GM19099 (cell line): ENCODE data around the gene HIPK3.

Experiments used
- POLR2A ChIP-seq: IDR thresholded peaks from 3 replicates; pipeline ENCODE4 v1.6.1; 2011; ENCODE audit warnings: low read depth; ENCODE audit not compliant: insufficient read length; ENCODE audit errors: extremely low read depth

Gene HIPK3

DNA sequence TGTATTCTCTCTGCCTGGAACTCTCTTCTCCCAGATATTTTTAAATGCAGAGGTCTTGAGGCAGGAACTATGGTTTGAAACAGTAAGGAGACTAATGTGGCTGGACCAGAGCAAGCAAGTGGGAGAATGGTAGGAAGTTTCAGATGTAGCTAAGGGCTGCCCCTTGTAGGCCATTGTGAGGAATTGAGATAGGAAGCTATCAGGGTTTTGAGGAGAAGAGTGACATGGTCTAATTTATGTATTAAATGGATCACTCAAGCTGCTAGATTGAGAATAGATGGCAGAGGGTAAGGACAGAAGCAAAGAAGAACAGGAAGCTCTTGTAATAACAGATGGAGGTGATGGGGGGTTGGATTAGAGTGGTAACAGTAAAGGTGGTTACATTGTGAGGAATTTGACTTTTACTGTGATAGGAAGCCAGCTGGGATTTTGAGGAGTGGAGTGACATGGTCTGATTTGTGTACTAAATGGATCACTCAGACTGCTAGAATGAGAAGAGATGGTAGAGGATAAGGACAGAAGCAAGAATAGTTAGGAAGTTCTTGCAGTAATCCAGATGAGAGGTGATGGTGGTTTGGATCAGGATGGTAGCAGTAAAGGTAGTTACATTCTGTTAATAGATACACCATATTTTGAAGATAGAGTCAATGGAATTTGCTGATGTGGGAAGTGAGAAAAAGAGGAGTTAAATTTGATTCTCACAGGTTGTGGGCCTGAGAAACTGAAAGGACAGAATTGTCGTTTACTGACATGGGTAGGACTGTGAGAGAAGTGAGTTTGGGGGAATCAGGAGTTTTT lies 63.0 kb downstream of the HIPK3 start:
- no peak for TF ChIP-seq POLR2A

DNA sequence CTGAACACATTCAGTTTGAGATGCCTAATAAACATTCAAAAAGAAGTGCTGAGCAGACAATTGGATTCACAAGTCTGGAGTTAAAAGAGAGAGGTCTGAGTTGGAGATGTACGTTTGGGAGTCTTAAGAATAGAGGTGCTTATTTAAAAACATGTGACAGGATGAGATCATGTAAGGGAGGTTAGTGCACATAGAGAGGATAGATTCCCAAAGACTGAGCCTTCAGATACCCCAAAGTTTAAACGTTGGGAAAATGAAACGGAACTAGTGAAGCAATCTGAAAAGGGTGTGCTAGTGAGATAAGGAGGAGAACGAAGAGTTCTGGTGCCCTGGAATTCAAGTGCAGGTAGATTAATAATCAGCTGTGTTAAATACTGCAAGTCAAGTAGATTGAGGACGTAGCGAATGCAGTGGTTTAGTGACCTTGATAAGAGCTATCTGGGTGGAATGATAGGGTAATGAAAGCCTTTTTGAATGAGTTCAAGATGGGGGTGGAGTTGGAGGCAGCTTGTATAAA lies 63.7 kb downstream of the HIPK3 start:
- no peak for TF ChIP-seq POLR2A

DNA sequence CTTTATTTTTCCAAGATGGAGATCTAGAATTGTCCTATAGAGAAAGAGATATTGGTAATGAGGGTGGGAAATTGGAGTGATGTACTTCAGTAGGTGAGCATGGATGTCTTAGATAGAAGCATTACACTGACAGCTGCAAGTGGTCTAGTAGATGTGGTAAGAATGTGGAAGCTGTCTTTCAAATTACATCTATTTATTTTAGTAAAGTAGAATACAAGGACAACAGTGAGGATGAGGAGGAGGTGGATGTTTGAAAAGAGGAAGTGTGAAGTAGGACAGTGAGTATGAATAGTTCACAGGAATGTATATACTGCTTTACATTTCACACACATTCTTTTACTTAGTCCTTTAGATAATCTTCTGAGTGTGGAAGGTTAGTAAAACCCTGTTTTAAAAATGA lies 64.2 kb downstream of the HIPK3 start:
- no peak for TF ChIP-seq POLR2A

DNA sequence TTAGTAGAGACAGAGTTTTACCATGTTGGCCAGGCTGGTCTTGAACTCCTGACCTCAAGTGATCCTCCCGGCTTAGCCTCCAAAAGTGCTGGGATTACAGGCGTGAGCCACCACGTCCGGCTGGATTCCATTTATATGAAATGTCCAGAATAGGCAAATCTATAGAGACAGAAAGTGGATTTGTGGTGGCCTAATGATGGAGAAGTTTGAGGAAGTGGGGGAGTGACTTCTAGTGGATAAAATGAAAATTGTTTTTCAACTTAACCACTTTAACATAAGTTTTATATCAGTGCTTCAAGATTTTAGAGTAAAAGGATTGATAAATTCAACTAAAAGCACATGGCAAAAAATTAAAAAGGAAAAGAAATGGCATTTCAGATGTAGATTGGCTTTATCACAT lies 66.2 kb downstream of the HIPK3 start:
- no peak for TF ChIP-seq POLR2A

DNA sequence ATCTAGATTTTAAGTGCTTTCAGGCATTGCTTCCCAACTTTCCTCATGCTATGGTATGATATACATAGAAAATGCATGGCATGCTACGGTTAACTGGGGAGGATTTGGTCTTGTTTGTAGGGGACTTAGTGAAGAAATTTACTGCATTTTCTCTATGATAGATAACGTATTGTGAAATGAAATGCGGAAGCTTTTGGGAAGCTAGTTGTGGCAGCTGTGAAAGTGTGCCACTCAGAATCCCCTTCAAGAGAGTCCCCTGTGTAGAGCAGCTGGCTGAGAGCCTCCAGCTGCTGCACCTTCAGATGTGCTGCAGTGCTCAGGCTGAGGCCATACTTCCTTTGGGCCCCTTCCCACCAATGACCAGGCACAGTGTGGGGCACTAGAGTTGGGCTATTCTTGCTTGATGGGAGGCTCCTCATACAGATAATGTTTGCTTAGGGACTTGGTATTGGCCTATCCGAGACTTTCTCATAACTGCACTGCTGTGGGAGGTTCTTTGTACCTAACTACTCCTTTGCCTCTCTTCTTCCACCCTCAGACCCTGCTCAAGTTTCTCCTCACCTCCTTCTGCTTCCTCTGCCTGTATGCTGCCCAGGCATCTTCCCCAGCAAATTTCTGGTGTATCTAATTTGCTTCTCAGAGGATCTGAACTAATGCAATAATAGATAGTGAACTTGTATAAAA lies 67.3 kb downstream of the HIPK3 start:
- TF ChIP-seq POLR2A: no peak

DNA sequence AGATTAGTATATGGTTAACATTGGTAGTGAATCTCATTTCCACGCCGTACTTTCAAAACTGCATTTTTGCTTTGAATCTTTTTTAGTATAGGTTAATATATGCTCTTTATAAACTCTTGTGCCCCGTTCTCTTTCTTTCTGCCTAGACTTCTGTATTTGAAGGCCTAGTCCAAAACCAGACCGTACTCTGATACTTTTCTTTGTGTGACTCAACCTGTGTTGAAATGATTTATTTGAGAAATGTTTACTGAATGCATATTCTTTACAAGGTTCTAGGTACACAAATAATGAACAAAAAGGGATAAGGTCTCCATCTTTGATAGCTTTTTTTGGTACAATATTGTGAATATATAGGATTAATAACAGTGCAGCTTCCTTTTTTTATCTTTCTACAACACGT lies 68.3 kb downstream of the HIPK3 start:
- TF ChIP-seq POLR2A: no peak

DNA sequence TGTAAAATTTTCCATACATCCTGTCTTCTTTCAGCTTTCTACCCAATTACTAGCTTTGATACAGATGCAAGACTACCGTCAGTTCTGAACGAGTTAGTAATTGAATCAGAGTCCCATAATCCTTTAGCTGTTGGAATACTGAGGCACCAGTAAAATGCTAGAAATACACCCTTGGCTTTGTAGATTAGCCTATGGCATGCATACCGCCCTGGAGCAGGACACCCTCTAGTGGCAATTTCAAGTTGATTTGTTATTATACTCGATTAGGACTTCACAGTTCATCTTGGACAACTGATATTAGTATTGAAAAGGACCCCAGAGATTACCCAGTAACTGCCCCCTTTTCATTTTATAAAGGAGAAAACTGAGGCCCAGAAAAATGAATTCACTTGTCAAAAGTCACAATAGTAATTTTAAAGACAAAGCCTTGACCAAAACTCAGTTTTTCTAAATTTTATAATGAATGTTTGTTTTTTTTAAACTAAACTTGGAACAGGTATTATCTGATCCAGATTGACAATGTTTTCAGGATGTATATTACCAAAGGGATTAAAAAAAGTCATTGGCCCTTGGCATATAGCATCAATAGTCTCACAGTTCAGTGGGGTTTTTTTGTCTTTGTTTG lies 72.6 kb downstream of the HIPK3 start:
- no peak for TF ChIP-seq POLR2A

DNA sequence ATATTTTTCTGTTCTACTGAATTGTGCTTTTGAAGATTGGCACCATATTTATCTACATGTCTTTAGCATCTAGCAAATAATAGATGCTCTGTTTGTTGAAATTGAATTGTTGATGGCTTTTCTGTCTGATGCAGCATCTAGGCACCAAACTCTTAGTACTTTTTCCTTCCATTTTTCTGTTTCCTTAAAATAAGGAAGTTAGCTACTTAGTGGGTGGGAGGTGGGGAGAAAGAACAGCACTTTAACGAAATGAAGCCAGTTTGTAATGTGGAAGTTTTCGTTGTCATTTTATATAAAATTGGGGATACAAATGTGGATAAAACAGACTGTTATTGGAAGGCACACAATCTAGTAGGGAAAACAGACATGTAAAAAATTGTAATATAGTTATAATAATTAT lies 76.6 kb downstream of the HIPK3 start:
- no peak for TF ChIP-seq POLR2A

DNA sequence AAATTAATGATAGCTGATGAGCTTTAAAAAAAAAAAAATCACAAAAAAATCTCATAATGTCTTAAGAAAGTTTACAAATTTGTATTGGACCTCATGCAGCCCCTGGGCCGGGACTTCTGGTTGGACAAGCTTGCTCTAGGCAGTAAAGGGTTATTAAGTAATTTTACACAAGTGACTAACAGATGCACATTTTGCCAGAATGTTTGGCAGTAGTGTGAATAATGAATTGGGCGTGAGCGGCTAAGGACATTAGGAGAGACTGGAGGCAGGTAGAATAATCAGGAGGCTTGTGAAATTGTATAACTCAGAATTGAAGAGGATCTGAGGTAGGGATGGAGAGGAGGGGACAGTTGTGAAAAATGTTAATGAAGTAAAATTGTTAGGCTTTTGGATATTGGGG lies 77.4 kb downstream of the HIPK3 start:
- no peak for TF ChIP-seq POLR2A

DNA sequence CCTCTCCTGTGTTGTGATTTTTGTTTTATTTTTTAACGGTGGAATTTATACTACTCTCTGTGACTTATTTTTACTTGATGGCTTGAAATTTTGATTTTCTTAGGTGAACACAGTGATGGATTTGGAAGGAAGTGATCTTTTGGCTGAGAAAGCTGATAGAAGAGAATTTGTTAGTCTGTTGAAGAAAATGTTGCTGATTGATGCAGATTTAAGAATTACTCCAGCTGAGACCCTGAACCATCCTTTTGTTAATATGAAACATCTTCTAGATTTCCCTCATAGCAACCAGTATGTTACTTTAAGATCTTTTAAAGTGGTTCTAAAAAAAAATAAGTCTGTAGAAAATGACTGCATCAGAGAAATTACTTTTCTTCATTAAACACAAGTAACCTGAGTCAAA lies 82.1 kb downstream of the HIPK3 start:
- no peak for TF ChIP-seq POLR2A

DNA sequence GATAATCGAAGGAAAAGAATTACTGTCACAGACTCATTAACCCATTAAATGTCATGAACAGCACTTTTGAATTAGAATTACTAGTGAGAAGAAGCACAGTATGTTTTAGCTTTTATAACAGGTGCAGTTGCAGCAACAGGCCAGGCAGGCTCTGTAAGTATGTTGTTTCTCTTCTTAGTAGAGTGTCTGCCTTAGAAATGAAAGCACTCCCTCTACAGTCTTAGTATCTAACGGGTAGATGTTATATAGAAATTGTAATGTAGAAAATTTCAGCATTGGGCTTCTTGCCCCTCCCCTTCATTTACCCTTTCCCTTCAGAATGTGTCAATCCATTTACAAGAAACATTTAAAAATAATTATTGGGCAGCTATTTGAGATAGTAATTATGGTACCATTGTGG lies 87.4 kb downstream of the HIPK3 start:
- TF ChIP-seq POLR2A: no peak

DNA sequence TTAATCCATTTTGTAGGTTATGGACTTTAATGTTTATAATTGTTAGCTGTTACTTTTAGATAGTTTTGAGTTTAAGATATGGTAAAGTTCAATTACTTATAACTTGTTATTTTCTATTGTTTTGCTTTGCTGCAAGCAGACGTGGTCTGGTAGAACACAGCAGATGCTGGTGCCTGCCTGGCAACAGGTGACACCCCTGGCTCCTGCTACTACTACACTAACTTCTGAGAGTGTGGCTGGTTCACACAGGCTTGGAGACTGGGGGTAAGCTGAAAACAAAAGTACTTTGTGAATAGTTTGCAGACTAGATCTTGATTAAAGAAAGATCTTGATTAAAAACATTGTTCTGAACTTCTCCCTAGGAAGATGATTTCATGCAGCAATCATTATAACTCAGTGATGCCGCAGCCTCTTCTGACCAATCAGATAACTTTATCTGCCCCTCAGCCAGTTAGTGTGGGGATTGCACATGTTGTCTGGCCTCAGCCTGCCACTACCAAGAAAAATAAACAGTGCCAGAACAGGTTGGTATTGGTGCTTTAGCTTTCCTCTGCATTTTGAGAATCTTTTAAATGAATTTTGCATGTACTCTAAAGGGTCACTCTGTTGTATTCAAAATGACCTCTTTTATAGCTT lies 90.4 kb downstream of the HIPK3 start:
- TF ChIP-seq POLR2A: no peak

DNA sequence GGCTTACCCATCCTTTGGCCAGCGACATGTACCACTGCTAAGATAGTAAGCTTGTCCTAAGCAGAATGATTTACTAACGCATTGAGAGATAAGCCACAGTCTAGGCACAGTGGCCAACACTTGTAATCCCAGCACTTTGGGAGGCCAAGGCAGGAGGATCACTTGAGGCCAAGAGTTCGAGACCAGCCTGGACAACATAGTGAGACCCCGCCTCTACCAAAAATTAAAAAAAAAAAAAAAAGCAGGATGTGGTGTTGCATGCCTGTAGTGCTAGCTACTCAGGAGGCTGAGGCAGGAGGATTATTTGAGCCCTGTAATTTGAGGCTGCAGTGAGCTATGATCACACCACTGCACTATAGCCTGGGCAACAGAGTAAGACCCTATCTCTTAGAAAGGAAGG lies 93.1 kb downstream of the HIPK3 start:
- no peak for TF ChIP-seq POLR2A

DNA sequence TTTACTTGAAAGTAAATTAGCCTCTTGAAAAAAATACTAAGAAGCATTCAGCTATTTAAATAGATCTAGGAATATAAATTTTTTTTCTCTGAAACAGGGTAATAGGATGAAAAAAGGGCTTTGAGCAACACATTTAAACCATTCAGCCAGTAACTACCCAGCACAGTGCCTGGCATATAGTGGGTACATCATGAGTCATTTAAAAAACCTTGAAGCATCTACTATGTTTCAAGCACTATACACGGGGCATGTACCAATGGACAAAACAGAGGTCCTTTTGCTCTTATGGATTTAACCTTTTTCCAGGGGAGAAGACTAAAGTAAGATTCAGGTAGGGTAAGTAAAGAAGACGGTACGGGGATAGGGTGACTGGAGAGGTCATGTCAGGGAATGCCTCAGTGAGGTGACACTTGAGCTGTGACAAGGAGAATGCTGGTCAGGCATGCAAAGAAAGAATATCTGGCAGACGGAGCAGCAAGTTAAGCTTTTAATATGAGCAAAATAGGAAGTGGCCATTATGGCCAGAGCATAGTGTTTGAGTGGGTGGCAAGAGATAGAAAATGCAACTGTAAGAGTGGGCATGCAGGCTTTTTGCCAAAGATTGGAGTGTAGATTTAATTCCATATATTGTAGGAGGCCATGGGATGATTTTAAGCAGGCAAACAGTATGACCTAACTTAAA lies 101.1 kb downstream of the HIPK3 start:
- TF ChIP-seq POLR2A: no peak

DNA sequence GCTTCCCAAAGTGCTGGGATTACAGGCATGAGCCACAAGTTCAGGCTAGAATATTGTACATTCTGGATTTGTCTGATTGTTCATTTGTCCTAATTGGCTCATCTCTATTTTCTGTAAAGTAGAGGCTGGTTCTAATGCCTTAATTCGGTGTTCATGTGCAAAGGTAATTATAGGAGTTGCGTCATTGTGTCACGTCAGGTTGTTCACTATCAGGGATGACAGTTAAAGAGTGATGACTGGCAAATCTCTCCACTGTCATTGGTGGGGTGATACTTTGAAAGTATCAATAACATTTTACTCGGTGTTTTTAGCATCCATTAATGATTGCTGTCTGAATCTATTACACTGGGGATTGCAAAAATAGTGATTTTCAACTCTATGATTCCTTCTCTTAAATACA lies 103.5 kb downstream of the HIPK3 start:
- no peak for TF ChIP-seq POLR2A
